C4-2B (cell line): Measurements from ENCODE around the gene RORB.

Experiments used
- H3K27ac ChIP-seq: fragments of 450-650 bp; 2 replicates; pipeline ENCODE4 v1.5.1; 2017
- CTCF ChIP-seq: fragments of 450-650 bp; conservative IDR thresholded peaks from 2 replicates; pipeline ENCODE4 v1.5.1; 2017; ENCODE audit warnings: mild to moderate bottlenecking
- ZFX ChIP-seq: fragments of 450-650 bp; IDR thresholded peaks from 2 replicates; pipeline ENCODE4 v1.6.1; 2017

The RORB gene

GRCh38 chr9:74499770-74500583, 2.8 kb downstream of the RORB start:
- no peak overlapping the region for H3K27ac ChIP-seq
- TF ChIP-seq CTCF (no peak), ZFX (no peak)

GRCh38 chr9:74500584-74500924, 3.4 kb downstream of the RORB start:
- no peak overlapping the region for H3K27ac ChIP-seq
- TF ChIP-seq CTCF (no peak), ZFX (no peak)

GRCh38 chr9:74501570-74501969, 4.4 kb downstream of the RORB start:
- H3K27ac ChIP-seq: no peak overlapping the region
- no peak for TF ChIP-seq CTCF
- no peak for TF ChIP-seq ZFX

GRCh38 chr9:74503219-74503618, 6.1 kb downstream of the RORB start:
- no peak for TF ChIP-seq ZFX
- TF ChIP-seq CTCF: no peak
- H3K27ac ChIP-seq: no peak overlapping the region

GRCh38 chr9:74503666-74504065, 6.5 kb downstream of the RORB start:
- TF ChIP-seq ZFX: no peak
- no peak for TF ChIP-seq CTCF
- no peak overlapping the region for H3K27ac ChIP-seq

GRCh38 chr9:74511333-74511732, 14.2 kb downstream of the RORB start:
- H3K27ac ChIP-seq: no peak overlapping the region
- no peak for TF ChIP-seq ZFX
- no peak for TF ChIP-seq CTCF

- TF ChIP-seq CTCF (no peak), ZFX (no peak)
- no peak overlapping the region for H3K27ac ChIP-seq
Measured at GRCh38 chr9:74512416-74512815, 15.3 kb downstream of the RORB start.
